ENCODE measurements around the gene GOLGA7B. TPM values are rescaled to one million over a fixed set of nuclear protein-coding genes. Genes with fewer than 3 reads are reported as not detected.
"Not testable (repeated sequence)": the region's sequence is repeated elsewhere in the genome, so short reads cannot be mapped to it uniquely, and the experiment has no call there.

The GOLGA7B gene
- polyA plus RNA-seq, 1 donor: 0.23 TPM

DNA sequence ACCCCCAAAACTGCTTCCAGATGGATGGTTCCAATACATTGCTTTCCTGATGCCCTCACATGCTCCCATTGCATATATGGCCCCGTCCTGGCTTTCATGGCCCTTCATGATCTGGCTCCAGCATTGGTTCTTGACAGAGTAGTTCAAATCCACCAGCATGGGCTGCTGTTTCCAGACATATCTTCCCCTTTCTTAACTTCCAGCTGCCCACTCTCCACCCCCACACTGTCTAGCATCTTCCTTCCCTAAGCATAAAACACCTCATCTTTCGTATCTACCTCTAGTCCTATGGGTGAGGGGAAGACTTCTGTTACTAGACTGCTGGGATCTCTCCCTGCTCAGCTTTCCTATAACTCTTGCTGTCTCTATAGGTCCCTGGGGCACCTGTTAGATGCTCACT lies 13.2 kb upstream of the GOLGA7B start:
- DNase-seq: no peak

DNA sequence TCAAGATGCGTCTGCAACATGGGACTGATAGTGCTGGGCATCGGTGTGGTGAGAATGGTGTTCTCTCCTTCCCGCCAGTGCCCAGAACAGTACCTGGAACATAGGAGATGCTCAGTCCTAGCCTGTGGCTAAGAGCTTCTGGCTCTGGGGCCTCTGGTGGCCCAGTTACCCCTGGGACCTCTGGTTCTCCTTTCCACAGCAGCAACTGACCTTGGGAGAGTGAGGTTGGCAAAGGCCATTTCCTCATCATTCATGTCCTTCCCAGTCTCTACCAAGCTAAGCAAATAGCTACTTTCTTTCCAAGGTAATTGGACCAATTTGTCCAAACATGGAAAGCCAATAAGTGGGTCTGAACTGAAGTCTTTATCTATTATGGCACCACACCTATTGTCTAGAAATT lies 11.6 kb upstream of the GOLGA7B start:
- DNase-seq: no peak

DNA sequence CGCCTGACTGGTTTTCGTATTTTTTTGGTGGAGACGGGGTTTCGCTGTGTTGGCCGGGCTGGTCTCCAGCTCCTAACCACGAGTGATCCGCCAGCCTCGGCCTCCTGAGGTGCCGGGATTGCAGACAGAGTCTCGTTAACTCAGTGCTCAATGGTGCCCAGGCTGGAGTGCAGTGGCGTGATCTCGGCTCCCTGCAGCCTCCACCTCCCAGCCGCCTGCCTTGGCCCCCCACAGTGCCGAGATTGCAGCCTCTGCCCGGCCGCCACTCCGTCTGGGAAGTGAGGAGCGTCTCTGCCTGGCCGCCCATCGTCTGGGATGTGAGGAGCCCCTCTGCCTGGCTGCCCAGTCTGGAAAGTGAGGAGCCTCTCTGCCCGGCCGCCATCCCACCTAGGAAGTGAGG lies 8.5 kb upstream of the GOLGA7B start:
- DNase-seq: not testable (repeated sequence)

DNA sequence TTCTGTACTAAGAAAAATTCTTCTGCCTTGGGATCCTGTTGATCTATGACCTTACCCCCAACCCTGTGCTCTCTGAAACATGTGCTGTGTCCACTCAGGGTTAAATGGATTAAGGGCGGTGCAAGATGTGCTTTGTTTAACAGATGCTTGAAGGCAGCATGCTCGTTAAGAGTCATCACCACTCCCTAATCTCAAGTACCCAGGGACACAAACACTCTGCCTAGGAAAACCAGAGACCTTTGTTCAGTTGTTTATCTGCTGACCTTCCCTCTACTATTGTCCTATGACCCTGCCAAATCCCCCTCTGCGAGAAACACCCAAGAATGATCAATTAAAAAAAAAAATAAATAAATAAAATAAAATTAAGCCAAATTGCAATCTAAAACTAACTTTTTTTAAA lies 7.5 kb upstream of the GOLGA7B start:
- not testable (repeated sequence) for DNase-seq

- DNase-seq: no peak
These were observed 6.9 kb upstream of the GOLGA7B start for GRCh38 chr10:97842656-97843280.

GRCh38 chr10:97843281-97843671 lies 6.4 kb upstream of the GOLGA7B start:
- no peak for DNase-seq

DNA sequence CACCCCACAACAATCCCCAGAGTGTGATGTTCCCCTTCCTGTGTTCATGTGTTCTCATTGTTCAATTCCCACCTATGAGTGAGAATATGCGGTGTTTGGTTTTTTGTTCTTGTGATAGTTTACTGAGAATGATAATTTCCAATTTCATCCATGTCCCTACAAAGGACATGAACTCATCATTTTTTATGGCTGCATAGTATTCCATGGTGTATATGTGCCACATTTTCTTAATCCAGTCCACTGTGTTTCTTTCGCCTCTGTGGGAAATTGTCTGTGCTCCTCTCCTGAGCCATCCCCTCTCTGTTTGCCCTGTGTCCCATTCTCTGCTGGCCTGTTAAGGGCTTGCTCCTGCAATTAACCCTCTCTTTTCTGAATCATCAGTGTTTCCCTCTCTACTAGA lies 5.7 kb upstream of the GOLGA7B start:
- DNase-seq: not testable (repeated sequence)

DNA sequence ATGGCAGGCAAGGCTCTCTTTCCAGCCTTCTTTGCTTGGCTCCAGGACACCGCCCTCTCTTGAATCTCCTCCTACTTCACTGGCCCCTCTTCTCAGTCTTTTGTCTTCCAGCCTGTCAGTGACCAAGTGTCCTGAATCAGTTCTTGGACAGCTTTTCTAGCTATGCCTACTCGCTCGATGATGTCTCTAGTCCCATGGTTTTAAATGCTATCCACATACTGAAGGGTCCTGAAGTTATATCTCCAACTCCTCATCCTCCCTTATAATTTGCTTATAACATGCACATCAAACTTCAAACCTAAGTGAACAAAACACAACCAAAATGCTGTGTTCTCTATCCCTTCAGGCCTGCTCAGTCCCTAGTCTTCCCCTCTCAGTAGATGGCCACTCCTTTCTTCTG lies 5.0 kb upstream of the GOLGA7B start:
- no peak for DNase-seq

GRCh38 chr10:97849103-97849686 lies 448 bp upstream of the GOLGA7B start:
- DNase-seq: no peak

DNA sequence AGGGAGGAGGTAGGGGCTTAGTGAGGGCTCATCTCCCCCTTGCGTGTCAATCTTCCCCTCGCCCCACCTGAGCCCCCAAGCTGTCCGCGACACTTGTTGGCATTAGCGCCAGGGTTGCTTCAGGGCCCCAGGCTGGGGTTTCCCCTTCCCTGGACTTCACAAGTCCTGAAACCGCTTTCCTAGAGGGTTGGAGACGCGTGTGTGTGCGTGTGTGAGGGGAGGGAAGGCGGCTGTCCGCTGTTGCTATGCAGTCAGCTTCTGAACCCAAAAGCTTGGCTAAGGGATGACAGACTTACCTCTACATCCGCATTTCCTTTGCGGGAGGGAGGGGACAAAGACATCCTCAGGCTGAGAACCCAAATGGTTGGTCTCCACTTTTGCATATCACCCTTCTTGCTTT lies 803 bp downstream of the GOLGA7B start:
- no peak for DNase-seq

- DNase-seq: no peak
These were observed 1.8 kb downstream of the GOLGA7B start for GRCh38 chr10:97851341-97852001.

DNA sequence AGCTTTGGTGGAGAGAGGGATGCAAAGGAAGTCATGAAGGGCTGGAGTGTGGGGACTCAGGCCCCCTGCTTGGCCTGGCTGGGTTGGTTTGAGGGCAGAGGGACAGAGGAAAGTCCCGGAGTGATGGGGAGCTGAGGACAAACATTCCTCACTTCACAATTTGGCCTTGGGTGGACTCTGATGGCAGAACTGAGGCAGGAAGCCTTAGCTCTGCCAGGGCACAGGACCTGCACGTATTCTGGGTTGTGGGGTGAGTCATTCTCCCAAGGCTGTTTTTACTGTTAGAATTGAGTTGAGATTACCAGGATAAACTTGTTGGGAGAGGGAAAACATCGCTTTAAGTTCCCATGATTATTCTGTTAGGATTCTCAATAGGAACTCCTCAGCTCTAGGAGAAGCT lies 2.6 kb downstream of the GOLGA7B start:
- no peak for DNase-seq

DNA sequence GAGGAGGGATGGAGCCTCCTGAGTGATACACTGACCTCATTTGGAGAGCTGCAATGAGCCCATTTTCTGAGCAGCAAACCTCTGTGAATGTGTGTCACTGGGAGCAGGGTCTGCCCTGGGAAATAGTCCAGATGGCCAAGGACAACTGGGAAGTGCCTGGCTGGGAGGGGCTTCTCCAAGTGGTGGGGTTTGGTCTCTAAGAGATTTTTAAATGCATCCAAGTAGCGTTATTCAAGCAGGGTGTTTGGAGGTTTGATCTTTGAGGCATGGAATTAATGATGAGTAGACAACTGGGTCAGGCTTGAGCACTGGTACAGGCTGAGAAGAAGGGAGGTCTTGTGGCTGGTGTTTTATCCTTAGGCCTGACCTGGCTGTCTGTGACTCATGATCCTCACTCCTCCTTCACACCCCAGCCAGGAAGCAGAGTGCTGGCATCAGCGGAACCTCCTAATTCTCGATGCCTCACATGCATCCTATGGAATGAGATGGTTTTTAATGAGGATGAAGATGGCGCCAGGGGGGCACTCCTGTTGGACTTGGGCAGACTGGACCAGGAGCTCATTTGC lies 3.3 kb downstream of the GOLGA7B start:
- no peak for DNase-seq

- DNase-seq: no peak
These were observed 5.1 kb downstream of the GOLGA7B start for GRCh38 chr10:97854743-97855142.

GRCh38 chr10:97858001-97858439 lies 8.4 kb downstream of the GOLGA7B start:
- no peak for DNase-seq

- no peak for DNase-seq
These were observed 11.6 kb downstream of the GOLGA7B start for GRCh38 chr10:97861097-97861750.

DNA sequence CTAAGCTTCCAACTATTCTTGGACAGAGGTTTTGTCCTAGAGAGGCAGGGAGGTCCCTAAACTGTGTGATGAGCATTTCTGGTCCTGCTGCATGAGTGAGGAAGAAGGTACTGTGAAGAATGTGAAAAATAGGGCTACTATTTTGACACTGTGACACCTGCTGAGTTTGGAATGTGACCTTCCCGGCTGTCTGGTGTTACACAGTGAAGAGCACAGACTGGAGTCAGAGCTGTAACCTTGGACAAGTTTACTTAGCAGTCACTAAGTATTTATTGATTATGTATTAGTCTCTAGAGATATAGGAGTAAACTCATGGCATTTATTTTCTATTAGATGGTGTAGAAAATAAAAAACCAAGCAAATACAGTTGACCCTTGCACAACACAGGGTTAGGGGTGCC lies 12.3 kb downstream of the GOLGA7B start:
- no peak for DNase-seq

- DNase-seq: no peak
These were observed 14.2 kb downstream of the GOLGA7B start for GRCh38 chr10:97863808-97864207.

DNA sequence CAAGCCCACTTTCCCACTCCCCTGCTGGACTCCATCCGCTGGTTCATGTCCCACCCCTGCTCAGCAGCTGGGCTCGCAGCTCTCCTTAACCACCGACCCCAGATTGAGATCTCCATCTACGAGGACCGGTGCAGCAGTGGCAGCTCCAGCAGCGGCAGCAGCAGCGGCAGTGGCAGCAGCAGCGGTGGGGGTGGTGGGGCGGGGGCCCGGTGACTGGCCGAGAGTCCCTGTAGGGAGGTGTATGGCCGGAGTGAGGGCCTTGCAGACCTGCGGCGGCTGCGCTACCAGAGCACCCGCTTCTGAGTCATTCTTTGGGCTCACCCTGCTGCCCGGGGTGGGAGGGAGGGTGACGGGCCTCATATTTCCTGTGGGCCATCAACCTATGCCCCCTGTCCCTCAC lies 15.8 kb downstream of the GOLGA7B start:
- no peak for DNase-seq

DNA sequence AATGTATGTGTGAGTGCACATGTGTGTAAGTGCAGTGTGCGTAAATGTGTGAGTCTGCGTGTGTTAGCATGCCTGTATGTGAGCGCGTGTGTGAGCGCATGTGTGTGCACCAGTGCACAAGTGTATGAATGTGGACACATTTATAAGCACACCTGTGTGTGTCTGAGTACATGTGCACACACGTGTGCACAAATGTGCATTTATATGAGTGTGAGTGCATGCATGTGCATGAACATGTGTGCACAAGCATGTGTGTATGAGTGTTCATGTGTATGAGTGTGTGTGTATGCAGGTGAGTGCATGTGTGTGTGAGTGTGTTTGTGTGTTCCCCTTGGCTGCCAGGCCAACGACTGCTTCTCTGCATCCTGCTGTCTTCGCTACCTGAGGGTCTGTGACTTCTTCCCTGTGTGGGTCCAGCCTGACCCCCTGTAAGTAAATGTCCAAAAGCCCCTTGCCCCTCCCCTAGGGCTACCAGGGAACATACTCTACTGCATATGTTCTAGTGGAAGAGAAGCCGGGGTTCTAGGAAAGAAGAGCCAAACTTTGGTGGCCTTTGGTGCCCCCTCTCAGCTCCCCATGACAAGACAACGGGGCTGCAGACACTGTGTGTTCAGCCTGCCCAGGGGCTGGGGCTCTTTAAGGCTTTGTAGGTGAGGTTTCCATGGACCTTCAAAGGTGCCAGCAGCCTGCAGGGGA lies 17.0 kb downstream of the GOLGA7B start:
- no peak for DNase-seq

DNA sequence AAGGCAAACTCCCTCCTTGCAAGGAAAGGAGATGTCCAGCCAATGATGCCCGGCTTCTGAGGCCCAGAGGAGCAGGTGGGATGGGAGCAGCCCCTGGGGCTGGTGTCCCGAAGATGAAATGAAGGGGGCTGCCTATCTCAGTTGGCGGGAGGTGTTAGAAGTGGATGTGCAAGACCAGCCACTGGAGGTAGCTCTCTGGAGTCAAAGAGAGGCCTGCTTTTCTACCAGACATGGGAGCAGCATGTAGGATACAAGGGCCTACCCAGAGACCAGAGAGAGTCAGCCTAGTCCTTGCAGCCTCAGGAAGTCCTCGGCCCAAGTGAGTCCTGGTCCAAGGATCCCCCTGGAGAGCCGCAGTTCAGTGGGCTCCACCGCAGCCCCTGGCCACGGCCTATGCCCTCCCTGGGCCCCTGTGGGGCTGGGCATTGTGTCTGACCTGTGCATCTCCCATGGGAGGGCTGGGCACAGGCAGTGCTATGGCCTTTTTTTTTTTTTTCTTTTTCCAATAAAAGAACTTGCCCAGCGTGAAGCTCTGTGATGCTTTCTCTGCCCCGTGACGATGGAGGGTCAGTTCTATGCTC lies 17.7 kb downstream of the GOLGA7B start:
- no peak for DNase-seq

- DNase-seq: no peak
These were observed 18.6 kb downstream of the GOLGA7B start for GRCh38 chr10:97868134-97868685.

Data from hindlimb muscle (tissue), 1 donor.